ENCODE measurements around the gene PFDN1.

The PFDN1 gene

GRCh38 chr5:140293849-140294100, 9.1 kb downstream of the PFDN1 start:
- DNase-seq: no peak

DNA sequence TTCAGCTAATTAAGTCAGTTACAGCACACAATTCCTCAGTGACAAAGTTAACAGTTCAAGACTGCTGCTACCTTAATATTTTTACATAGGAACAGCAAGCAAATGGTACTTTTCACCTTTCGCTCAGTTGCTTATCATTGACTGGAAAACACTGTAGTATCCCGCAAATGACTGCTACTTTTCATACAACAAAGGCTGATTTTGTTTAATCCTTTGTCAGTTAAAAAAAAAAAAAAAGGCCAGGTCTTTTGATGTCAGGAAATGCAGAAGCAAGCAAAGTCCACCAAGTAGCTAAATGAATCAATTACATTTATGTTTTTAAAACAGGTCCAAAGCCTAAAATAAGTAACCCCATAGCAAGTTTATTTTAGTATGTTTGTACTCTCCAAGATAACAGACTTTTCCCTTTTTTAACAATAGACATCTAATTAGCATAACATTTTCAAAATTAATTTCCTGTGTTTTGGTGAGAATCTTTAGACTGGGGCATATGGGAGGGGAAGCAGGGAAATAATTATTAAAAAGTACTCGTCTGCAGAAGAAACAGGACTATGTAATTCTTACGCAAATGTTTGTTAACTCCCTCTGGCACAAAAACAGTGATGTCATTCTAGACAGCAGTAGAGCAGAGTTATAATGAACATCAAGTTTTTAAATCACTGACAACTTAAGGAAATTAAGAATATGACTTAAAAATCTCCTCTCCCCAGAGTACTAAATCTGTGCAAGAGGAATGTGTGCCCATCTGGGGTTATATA, 9.6 kb downstream of the PFDN1 start:
- DNase-seq: no peak

GRCh38 chr5:140292212-140293036, 10.5 kb downstream of the PFDN1 start:
- no peak for DNase-seq

GRCh38 chr5:140287801-140288521, 14.9 kb downstream of the PFDN1 start:
- DNase-seq: no peak

DNA sequence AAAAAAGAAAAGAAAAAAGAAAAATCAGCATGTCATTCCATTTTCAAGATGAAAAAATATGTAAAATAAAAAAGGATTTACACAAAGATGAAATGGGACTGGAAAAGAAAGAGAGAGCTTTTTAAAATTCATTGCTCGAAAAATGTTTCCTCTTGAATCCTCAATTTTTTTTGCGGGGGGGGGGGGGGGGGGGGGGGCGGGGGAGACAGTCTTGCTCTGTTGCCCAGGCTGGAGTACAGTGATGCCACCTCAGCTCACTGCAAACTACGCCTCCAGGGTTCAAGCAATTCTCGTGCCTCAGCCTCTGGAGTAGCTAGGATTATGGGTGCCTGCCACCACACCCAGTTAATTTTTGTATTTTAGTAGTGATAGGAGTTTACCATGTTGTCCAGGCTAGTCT, 16.5 kb downstream of the PFDN1 start:
- no peak for DNase-seq

DNA sequence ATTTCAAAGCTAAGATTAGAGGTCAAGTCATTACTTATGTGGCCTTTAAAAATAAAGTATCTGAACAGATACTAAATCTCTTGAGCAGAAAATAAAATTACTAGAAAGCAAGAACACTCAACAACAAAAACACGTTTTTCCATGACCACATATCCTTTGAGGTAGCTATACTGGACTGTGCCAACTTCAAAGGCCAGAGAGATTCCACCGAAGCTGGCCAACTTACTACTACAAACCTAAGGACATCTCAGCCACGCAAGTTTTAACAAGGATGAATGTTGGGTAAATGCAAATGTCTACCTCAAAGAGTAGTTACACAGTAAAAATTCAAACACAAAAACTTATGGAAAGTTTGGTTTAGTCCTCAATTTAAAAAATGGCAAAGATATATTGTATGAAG, 18.9 kb downstream of the PFDN1 start:
- no peak for DNase-seq

DNA sequence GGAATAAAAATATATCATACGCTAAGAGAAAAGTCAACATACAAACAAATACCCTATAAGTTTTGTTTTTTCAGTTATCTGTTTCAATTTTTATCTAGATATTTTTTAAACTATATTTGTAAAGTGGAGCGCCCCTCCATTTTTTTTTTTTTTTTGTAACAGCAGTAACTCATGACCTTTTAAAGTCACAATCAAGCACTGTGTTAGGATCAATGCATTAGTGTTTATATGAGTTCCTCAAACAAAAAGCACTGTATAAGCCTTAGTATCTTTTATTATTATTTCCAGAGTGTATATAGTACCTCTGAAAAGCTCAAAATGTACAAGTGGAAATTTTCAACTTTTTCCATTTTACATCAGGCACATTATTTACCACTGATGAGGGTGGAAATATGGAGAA, 20.6 kb downstream of the PFDN1 start:
- DNase-seq: no peak

- DNase-seq: no peak
Observed at GRCh38 chr5:140275837-140276236, 27.1 kb downstream of the PFDN1 start.

GRCh38 chr5:140273401-140273877, 29.5 kb downstream of the PFDN1 start:
- DNase-seq: no peak

GRCh38 chr5:140270008-140270407, 32.9 kb downstream of the PFDN1 start:
- DNase-seq: no peak

- DNase-seq: no peak
Observed at GRCh38 chr5:140267559-140268018, 35.3 kb downstream of the PFDN1 start.

- DNase-seq: no peak
Observed at GRCh38 chr5:140267201-140267540, 35.7 kb downstream of the PFDN1 start.

DNA sequence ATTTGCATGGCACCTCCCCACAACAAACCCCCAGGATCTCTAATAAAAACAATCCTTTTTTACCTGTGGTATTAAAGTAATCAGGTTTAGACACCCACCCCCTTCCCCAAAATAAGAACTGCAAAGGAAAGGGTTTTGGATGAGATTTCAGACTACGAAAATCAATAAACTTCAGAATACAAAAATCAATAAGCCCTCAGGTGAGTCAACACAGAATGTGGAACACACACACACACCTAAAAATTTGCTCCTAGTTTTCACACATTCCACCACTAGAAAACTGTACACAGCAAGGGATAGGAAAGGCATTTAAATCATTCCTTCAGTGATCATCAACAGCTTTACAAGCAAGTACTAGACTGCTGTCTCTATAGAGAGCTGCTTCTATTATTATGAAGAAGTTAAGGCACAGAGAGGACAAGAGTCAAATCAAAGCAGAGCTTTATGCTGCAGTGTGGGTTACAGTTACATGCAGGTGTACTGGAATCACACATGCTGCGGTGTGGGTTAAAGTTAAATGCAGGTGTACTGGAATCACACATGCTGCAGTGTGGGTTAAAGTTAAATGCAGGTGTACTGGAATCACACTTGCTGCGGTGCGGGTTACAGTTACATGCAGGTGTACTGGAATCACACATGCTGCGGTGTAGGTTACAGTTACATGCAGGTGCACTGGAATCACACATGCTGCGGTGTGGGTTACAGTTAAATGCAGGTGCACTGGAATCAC, 36.3 kb downstream of the PFDN1 start:
- no peak for DNase-seq

GRCh38 chr5:140265845-140266244, 37.1 kb downstream of the PFDN1 start:
- no peak for DNase-seq

DNA sequence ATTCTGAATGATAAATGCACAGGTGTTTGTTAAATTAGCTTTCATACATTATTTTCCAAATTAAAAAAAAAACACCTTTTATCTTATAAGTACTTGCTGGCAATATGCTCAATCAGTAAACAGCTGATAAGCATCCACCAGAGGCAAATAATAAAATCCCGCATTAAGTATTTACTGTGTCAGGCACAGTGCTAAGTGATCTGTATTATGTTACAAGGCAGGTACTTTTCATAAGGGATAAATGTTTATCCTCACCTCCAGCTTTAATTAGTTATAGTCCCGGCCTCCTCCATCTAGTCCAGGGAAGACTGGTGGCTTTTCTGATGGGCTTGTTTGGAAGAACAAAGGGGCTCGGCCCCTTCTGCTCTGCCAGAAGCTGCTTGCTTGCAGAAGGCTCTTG, 40.1 kb downstream of the PFDN1 start:
- peak; percentile 6 for DNase-seq

DNA sequence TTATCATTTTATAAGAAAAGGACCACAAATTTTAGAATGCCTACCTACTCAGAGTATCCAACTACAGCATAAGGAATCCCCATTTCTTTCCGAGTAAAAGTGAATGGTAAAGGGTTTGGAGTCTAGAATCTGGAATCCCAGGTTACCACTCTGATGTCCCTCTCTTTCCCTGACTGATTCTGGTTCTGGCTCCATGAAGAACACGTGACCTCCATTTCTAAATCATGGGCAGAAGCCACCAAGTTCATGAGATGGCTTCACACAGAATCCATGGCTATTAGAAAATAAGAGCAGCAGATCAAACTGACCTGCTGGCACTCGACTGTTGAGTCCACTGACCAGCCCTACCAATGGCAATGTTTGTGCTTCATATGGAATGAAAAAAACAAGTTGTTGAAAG, 40.7 kb downstream of the PFDN1 start:
- no peak for DNase-seq

DNA sequence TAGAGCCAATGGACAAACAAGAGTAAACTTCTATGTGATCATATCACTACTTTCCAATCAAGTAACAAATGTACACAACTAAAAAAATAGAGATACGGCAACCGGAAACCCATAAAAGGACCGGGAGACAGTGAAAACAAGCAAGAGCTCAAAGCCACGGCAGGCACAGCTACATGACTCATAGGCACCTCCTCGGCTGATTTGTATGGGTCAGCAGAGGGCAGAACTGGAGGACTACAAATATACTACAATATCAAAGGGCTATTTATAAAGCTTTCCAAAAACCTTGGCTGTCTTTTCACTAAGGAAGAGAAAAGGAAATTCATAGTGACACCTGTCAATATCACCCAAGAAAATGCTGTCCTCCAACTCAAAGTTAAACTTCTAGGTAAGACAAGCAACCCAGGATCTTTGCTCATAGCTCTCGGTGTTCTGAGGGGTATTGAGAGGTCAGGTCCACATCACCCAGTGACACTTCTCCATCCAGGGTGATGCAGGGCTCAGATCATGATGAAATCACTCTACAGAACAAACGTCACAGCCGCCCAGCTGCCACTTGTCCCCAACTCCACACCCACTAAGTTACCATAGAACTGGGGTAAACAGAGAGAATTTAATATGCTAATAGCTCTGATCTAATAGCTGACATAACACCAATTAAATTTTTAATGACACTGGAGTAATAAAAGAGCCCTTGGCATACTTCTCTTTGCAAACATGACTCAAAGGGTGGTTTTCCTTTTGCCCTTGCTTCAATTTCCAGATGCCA, 41.3 kb downstream of the PFDN1 start:
- peak; percentile 66 for DNase-seq

- DNase-seq: no peak
Observed at GRCh38 chr5:140260089-140260656, 42.7 kb downstream of the PFDN1 start.

- no peak for DNase-seq
Observed at GRCh38 chr5:140259500-140259899, 43.4 kb downstream of the PFDN1 start.

DNA sequence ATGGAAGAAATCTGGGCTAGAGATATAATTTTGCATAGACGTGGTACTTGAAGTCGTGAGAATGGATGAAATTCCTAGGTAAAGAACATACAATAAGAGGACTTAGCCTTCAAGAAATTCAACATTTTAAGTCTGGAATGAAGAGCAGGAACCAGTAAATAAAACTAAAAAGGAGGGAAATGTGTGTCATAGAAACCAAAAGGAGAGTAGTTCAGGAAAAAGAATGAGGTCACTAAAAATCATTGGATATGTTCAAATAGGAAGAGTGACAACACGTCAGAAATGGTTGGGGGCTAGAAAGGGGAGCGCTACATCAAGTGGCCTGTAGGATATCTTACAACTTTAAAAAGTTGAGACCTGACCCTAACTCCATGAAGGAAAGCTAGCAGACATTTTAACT, 44.0 kb downstream of the PFDN1 start:
- no peak for DNase-seq

GRCh38 chr5:140258016-140258415, 44.9 kb downstream of the PFDN1 start:
- no peak for DNase-seq

DNA sequence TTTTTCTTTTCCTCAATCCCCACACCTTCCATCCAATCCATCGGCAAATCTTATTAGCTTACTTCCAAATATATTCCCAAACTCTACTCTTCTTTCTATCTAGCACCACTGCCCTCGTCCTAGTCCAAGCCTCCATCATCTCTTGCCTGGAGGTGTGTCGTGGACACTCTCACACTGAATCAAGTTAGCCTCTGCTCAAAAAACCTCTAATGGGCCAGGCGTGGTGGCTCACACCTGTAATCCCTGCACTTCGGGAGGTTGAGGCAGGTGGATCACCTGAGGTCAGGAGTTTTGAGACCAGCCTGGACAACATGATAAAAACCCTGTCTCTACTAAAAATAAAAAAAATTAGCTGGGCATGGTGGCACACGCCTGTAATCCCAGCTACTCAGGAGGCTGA, 46.2 kb downstream of the PFDN1 start:
- DNase-seq: no peak
